GM21825 (cell line): ENCODE results near the gene PLCE1.

Experiments used
- ATAC-seq: cut with Tn5 transposase; IDR thresholded peaks from one replicate; pipeline ENCODE4 v1.9.1; 2021; ENCODE audit warnings: mild to moderate bottlenecking, moderate library complexity; ENCODE audit not compliant: unreplicated experiment

PLCE1 gene

DNA sequence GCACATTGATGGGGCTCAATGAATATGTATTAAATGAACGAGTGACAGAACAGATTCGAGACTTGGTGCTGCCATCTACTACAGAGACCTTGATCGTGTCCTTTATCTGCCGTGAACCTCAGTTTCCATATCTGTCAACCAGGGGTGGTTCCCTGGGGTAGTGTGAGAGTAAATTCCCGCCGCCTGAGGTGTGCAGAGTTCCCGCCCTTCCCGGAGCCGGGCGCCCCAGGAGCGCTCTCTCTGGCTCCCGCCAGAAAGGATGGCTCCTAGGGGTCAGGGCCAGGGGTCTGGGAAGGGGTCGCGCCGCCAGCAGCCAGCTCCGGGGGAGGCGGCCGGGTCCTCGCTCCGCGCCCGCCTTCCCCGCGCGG is 333 bp upstream of the PLCE1 start:
- ATAC-seq = no peak

DNA sequence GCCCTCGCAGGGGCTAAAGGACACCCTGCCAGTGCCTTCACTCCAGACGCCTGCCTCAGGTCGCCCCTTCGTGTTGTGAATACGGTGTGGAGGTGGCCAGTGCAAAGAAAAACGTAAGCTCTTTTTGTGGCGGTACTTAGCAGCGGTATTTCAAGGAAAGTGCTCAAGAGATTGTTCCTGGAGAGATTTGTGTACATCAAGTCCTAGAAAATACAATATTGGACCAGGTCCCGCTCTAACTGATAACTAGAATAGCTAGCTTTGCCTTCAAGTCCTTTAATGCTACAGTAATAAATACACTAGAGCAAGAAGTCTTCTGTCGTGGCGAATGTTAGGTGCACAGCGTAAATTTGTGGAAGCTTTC is 689 bp downstream of the PLCE1 start:
- ATAC-seq = no peak

DNA sequence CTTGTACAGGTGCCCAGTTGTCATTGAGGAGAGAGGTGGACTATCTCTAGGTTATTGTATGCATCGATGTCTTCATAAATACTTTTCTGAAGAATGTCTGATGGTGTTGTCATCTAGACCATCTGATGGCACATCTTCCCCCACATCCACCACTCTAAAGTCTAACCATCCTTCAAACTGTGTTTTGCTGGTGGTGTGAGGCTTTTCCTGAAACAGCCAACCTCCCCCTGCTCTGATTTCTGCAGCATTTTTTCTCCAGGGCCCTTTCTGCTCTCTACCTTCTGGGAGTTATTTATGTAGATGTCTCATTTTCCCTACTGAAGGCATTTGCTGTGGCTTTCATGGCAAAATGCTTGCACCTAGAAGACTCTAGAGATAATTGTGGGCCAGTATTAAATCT is 1.5 kb downstream of the PLCE1 start:
- ATAC-seq = no peak

DNA sequence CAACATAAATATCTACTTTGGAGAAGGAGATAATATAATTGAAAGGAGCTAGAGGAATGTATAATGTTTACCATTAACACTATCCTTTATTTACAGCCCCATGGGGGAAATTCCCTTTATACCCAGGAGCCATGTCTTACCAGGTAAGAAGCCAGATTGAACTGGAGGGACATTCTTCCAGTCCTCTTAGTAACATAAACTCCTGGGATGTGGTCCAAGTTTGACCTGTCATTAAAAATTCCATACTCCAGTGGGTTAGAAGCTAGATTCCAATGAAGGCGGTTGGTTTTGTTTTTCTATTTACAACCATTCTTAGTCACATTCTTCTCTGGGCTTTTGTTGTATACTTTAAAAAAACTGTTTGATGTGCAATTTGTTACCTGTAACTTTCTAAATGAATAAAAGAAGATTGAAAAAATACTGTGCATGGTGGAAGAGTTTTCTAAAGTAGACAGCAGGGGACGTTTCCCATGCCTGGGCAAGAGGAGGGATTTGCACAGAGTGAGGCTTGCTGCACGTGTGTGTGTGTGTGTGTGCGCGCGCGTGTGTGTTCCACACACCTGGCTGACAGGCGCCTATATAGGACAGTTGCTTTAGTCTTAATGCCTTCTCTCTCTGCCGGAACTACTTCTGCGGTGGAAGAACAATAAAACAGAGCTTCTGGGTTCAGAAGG is 2.0 kb downstream of the PLCE1 start:
- no peak for ATAC-seq

DNA sequence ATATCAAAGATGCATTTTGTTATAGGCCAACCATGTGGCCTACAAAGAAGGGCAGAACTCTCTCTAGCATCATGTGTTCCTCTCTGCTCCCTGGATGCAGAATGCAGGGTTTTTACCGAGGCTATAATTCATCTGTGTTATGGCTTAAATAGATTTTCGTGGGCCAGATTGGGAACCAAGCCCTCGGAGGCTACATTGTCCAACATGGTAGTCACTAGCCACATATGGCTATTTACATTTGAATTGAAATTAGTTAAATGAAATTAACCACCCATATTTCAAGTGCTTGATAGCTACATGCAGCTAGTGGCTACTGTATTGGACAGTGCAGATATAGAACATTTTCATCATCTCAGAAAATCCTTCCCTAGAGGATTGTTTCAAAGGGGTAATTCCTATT is 2.8 kb downstream of the PLCE1 start:
- ATAC-seq = no peak

DNA sequence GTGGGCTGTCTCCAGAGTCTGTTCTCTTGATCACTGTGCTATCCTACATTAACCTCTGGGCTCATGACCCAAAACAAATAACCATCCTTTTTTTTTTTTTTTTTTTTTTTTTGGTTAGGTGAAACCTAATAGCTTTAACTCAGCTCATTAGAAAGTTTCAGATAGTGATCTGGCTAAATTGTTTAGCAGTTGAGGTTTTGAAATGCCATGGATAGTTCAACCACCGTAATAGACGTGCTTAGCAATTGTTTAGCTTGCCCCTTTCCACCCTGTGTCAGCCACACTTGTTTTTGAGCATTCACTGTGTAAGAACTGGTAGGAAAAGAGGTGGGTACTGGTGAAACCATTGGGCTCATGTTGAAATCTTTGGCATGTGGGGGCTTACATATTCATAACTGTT is 3.8 kb downstream of the PLCE1 start:
- ATAC-seq = no peak

DNA sequence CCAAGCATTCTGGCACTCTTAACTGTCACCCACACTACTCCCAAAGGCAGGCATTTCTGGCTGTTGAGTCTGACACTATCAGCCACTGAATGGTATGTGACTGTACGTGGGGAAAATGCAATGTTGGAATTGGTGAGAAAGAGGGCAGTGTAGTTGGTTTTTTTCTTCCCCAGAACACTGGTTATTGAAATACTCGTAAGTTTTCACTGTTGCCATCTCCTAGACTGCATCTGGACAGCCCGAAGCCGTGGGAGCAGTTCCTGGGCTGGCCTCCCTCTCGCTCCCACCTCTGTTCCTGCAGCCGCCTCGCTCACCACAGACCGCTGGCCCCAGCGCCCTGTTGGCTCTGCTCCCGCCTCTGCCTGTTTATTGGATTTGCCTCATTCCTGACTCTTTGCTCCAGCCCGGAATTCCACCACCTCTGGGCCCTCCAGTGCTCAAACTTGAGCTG is 5.7 kb downstream of the PLCE1 start:
- no peak for ATAC-seq

DNA sequence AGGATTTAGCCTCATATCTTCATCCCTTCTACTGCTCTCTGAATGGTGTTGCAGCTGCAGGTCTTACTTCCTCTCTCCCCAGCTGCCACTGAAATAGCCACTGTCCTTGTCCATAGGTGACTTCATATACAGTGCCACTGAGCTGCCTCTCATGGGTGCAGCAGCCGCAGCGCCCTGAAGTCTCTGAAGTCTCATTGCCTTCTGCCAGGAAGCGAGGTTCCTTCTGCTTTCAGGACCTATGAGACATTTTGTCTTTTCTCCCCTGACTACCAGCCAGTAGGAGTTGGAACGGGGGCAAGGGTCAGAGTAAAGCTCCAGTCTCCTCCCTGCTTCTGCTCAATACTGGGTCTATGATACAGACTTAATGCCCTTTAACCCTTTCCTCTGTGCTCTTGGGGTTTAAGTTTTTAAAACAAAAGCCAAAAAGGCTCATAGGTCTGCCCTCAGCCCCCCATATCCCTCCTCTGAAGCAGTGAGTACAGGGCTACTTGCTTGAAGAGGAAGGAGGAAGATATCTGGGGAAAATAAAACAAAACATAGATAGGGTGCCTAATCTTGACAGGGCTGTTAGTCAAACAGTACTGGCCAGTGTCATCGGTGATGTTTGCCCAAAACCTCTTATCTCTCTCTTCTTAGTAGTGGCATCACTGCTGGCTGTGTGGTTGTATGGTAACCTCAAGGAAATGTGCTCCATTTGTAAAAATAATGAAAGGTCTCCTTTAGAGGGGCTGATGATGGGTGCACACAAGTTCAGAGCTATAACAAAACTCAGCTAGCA is 7.1 kb downstream of the PLCE1 start:
- ATAC-seq = no peak

DNA sequence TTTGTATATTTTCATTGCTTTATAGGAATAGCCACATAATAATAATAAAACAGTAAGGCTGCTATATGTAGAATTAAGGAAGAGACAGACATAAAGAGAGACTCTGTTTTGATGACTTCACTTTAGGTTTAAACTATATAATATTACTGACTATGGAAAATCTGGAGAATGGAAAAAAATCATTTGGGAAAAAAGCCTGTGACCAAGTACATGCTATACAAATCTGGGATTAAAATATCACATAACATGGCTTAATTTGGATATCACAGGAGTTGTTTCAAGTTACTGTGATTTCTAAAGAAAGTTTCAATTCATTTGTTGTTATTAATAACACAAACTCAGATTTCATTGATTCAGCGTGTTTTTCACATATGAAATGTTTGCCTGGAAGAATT is 7.7 kb downstream of the PLCE1 start:
- no peak for ATAC-seq

DNA sequence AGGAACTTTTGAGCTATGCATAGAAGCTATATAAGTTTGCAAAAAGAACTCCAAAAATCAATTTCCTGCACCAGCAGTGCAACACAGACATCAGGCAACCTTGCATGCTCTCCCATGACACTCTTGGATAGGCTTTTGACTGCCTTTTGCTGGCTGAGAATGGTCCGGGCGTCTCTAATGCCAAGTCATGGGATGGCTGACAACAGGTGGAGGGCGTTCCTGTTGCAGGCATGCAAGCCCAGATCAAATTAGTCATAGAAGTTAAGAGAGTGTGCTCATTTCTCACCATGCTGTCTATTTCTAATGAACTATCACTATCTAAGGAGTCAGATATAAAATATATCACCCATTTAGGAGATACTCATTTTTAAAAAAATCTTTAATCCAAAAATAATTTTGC is 8.4 kb downstream of the PLCE1 start:
- ATAC-seq = no peak

DNA sequence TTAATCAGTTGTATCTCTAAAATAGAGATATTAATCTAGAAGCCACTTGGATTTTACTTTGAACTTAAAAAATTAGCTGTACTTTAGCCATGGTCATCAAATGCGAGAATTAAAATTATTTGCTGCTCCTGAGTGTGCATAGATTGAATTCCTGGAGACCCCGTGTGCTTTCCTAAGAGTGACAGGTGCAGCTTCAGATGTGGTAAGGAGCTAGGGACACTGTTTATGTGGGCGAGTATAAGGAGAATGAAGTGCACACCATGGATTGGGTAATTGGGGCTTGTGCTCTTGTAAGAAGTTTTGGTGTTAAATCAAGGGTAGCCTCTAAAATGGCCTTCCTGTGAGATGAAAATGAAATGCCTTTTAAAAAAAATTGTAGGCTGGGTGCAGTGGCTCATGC is 9.8 kb downstream of the PLCE1 start:
- no peak for ATAC-seq

DNA sequence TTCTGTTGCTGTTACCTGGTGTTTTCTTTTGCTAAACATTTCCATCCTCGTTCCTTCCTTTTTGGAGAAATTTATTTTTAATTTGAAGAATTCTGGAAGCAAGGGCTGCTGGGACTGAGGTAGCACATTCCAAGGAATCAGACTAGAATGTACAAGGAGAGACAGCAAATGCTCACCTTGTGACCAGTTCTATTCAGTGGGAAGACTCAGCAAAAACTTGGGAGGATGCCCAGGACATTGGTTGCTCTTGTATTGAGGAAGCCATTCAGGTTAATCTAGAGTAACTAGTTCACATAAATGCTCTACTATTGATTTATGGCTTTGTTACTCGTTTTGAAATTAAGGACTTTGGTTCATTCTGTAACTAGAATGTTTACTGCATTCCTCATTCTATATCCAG is 11.3 kb downstream of the PLCE1 start:
- no peak for ATAC-seq

DNA sequence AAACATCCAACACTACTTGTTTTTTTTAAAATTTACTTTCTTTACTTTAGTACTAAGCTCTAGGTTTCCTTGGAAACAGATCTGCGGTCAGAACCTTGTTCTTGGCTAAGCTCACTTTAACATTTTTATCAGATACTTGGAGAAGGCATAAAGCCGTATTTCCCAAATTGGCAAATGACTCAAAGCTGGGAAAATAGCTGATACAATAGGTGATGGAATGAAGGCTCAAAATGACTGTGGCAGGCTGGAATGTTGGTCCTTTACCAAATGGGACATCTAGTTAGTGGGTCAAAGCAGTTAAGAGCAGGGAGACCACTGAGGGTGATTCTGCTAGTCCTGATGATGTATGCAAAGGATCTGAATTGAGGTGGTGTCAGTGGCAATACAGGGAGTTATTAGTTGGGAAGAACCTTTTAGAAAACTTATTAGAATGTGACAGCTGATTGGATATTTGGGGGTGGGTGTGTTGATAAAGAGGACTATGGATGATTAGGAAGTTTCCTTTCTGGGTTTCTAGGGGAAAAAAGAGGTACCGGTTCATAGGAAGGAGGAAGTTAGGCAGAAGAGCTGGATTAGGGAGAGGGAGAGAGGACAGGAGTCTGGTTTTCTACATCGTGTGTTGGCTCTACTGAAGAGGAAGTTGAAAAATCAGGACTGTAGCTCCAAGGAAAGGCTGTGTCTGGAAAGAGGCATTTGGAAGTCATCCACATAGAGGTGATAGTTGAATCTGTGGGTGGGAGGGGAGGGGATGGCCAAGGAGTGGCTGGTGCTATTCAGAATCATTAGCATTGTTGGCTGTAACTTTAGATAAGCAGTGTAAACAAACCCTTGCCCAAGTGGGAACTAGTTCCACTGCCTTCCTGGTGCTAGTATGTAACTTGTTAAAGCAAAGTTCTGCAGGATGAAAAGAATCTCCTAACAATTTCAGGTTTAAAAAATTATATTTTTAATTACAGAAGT is 13.1 kb downstream of the PLCE1 start:
- ATAC-seq = no peak

DNA sequence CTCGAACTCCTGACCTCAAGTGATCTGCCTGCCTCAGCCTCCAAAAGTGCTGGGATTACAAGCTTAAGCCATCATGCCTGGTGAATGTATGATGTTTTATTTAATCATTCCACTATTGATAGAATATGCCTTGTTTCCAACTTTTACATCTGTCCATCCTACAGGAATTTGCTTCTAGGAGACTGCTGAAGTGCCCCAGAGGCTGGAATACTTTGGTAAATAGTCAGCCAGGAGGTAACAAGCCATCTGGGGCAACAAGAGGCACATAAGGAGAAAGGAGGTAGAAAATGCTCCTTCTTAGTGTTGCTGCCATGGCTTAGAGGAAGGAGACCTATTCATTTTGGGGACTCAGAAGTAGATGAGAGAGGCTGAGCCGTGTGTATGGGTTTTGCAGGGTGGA is 14.8 kb downstream of the PLCE1 start:
- ATAC-seq = no peak

DNA sequence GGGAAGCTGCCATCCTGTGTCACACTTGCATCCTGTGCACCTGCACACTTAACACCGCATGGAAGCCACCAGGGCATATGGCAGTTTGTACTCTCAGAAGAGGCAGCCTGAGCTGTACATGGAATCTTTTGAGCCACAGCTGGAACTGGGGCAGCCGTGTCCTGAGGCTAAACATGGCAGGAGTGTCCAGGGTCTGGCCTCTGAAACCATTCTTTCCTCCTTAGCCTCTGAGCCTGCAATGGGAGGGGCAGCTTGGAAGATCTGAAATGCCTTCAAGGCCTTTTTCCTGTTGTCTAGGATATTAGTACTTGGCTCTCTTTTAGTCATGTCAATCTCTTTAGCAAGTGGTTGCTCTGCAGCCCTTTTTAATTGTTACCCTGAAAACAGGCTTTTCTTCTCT is 16.4 kb downstream of the PLCE1 start:
- ATAC-seq = no peak

DNA sequence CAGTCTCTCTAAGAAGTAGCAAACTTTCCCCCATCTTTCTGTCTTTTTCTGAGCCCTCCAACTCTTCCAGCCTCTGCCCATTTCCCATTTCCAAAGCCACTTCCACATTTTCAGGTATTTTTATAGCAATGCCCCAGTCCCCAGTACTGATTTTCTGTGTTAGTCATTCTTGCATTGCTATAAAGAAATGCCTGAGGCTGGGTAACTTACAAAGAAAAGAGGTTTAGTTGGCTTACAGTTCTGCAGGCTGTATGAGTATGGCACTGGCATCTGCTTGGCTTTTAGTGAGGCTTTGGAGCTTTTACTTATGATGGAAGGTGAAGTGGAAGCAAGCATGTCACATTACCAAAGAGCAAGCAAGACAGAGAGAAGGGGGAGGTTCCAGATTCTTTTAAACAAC is 17.2 kb downstream of the PLCE1 start:
- no peak for ATAC-seq

DNA sequence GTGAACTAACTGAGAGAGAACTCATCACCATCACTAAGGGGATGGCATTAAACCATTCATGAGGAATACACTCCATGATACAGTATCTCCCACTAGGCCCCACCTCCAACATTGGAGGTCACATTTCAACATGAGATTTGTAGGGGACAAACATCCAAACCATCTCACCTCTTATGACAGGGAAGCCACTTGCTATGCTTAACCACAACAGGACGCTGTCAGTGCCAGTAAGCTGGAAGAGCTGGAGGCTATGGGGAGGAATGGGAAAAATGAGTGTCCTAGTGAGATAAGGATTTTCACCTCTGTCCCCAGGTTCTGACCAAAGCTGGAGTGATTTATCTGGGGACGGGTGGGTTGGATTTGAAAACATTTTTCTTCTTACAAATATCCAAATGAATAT is 17.6 kb downstream of the PLCE1 start:
- no peak for ATAC-seq

DNA sequence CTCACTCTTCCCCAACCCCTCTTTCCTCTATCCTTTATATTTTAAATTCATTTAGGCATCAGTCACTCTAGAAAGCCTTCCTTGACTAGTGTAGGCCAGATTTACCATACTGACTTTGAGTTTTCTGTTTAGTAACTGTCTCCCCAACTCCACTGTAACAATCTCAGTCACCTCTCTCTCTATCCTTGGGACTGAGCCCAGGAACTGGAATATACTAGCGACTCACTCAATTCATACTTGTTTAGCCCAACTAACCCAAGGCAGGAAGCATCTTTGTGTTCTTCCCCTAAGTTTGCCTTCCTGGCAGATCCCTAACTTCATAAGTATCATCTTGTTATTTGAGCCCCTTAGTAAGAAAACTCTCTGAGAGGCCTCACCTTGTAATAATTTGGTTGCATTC is 19.1 kb downstream of the PLCE1 start:
- no peak for ATAC-seq

DNA sequence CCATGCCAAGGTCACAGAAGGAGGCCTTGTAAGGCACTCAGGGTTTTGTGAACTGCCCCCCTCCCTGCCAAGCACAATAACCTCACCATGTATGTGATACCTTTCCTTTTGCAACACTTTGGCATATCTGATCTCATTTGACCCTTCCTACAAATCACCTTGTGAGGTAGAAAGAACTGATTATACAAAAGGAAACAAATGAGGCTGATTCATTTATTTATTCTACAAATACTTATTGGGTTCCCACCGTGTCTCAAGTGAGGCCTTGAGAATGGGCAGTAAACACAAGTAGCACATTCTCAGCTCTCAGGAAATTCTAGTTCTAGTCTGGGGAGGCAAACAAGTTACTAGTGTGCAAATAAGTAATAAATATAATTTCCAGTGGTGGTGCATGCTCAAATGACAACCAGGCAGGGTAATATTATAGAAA is 19.6 kb downstream of the PLCE1 start:
- ATAC-seq = no peak

DNA sequence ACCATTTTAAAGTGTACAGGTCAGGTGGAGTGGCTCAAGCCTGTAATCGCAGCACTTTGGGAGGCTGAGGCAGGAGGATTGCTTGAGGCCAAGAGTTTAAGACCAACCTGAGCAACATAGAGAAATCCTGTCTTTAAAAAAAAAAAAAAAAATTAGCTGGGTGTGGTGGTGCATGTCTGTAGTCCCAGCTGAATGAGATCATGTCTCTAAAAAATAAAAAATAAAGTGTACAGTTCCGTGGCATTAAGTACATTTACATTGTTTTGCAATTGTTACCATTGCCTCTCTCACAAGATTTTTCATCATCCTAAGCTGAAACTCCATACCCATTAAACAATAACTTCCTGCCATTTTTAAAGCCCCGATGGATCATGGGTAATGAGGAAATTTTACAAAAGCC is 20.6 kb downstream of the PLCE1 start:
- no peak for ATAC-seq
